ENCODE results near the gene CH25H.
"Not testable (repeated sequence)": the region's sequence is repeated elsewhere in the genome, so short reads cannot be mapped to it uniquely, and the experiment has no call there.

Gene CH25H, protein sequence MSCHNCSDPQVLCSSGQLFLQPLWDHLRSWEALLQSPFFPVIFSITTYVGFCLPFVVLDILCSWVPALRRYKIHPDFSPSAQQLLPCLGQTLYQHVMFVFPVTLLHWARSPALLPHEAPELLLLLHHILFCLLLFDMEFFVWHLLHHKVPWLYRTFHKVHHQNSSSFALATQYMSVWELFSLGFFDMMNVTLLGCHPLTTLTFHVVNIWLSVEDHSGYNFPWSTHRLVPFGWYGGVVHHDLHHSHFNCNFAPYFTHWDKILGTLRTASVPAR

DNA sequence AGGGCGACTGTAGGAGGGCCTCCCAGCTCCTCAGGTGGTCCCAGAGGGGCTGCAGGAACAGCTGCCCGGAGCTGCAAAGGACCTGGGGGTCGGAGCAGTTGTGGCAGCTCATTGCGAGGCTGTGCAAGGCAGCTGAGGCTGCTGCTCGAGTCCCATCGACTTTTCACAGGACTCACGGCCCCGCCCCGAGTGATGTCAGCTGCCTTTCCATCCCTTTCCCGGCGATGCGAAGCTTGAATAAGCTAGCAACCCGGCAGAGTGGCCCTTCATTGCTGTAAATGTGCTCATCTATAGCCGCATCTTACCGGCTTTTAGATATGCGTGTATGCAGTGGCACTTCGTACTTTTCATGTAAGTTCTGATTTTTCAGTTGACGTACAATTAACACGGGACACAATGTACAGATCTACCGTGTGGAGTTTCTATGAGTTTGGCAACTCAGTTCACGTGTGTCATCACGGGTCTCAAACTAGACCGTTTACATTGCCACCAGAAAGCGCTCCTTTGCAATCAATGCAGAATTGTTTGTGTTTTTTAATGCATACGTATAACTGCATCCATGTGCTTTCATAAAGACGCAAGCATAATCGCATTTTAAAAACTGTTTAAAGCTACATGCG is at the start of gene CH25H:
Gene CH25H (minus strand): TSS at position 137 of the 620 bp plus-strand sequence. CDS start 25 bp downstream, at position 112.
- DNase-seq (ENCODE audit: low spot score): peak; percentile 74

DNA sequence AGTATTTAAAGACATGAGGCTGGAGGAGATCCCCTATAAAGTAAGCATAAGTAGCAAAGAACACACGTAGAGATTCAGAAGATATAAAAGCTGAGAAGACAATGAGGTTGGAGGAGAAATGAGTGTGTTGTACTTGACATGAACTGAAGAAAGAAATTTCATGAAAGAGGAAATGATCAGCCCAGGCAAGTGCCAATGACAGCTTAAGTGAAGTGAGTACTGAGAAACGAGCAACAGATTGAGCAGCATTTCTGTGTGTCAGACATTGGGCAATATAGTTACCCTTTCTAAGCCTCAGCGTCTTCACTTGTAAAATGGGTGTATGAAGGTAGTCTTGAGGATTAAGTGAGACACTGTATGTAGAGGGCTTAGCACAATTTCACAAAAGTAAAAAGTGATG is 49.2 kb upstream of the CH25H start:
- no peak for DNase-seq (ENCODE audit: low spot score)

DNA sequence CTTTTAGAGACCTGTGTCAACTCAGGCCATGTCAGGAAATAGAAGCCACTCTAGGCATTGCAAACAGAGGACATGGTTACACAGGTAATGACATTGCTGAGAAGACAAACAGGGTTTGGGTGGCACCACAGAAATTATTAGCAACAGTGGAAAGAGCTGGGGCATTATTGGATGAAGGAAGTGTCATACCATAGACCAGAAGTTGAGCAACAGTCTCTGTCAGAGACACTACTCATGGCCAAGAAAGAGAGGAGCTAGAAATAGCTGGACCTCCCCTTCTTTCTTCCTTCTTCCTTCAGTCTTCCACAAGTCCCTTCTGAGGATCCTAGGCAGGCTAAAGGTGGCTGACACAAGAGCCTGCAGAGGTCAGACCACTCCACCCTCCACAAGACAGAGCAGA is 48.7 kb upstream of the CH25H start:
- DNase-seq (ENCODE audit: low spot score): no peak

DNA sequence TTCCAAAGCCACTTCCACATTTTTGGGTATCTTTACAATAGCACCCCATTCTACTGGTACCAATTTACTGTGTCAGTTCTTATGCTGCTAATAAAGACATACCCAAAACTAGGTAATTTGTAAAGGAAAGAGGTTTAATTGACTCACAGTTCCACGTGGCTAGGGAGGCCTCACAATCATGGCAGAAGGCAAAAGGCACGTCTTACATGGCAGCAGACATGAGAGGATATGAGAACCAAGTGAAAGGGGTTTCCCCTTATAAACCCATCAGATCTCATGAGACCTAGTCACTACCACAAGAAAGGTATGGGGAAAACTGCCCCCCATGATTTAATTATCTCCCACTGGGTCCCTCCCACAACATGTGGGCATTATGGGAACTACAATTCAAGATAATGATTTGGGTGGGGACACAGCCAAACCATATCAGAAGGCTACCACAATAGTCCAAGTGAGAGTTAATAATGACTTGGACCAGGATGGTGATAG is 48.0 kb upstream of the CH25H start:
- DNase-seq (ENCODE audit: low spot score): not testable (repeated sequence)

DNA sequence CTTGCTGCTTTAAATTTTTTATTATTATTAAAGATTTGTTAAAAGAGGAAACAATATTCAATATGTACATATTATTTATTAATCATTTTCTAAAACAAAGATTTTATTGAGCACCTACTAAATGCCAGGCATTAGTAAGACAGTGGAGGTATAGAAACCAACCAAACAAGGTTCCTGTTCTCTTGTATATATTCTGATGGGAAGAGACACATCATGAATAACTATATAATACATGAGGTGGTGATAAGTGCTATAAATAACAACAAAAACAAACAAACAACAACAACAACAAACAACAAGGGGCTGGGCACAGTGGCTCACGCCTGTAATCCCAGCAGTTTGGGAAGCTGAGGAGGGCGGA is 45.1 kb upstream of the CH25H start:
- no peak for DNase-seq (ENCODE audit: low spot score)

DNA sequence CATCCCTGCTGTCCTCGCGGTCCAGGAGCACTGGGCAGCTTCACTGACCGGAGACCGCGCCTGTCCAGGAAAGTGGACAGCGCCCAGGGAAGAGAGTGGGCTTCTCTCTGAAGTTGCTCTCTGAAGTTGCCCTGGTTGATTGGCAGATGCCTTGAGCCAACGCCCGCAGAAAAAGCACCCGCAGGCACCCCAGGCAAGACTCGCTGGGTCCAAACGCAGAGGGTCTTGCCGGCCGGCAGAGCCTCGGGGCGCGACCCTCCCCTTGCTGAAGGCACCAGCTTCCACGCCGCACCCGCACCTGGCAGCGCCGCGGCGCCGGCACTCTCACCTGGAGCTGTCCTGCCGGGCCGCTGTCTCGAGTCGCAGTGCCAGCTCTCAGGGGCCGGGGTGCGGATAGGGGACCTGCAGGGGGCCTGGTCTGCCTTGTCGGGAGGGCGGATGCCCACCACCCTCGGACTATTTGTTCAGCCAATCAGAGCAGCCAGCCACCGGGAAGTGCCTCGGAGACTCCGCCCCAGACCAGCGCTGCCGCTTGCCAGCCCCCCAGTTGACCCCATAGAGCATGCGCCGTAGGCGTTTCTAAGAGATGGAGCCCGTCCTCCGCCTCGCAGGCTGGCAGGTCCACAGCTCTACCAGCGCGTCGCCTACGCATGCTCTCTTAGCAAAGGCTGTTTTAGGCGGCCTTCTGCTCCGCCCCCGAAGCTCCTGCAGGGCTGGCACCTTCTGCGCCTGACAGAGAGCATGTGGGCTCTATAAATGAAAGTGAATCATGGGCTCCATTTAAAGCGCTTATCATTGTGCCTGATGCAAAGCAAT is 44.5 kb upstream of the CH25H start, which contains the start of gene LIPA:
Gene LIPA (minus strand): TSS at position 367 of the 816 bp plus-strand sequence. CDS start 4,127 bp downstream, outside the sequence.
- DNase-seq (ENCODE audit: low spot score): peak; percentile 98

DNA sequence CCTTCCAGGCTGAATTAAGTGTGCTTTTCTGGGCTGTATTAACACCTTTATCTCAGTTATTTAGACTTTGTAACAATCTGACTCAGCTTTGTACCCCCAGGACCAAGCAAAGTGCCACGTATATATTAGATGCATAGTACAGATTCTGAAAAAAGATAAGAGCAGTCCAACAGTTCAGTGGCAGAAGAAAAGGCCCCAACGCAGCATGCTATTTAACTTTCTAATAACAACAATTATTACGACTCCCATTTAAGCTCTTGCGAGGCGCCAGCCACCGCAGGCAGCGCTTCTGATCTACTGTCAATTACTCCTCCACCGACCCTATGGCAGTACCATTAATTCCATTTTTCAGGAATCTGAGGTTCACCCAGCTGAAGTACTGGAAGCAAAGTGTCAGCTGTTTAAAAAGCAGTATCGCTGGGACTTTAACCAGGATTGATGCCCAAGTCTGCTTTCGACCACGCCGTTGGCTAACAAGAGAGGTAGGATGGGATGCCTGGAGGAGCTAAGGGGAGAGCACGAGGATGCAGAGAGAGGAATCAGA is 43.8 kb upstream of the CH25H start:
- DNase-seq (ENCODE audit: low spot score): no peak

DNA sequence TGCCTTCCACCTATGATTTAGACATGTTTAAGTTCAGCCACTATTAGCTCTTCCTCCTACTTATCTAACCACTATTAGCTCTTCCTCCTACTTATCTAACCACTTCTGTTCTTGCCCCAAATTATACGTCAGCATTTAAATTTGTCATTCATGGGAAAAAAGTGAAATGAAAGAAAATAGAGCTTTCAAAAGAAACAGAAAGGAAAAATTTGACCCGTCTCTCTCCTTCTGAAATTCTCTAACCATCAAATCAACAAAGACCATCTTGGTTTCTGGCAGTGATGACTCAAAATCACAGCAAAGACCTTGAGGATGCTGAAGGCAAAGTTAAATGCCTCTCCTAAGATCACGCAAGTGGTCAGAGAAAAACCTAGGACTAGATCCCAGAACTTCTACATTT is 41.9 kb upstream of the CH25H start:
- no peak for DNase-seq (ENCODE audit: low spot score)

DNA sequence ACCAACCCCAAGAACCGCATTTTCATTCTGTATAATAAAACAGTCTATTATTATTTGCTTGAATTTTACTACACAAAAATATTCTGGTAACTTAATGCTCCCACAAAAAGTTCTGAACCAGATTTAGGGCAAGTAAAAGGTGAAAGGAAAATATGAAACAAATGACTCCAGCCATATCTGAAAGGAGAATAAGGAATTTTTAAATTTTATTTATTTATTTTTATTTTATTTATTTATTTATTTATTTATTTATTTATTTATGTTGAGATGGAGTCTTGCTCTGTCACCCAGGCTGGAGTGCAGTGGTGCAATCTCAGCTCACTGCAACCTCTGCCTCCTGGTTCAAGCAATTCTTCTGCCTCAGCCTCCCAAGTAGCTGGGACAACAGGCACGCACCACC is 40.5 kb upstream of the CH25H start:
- not testable (repeated sequence) for DNase-seq (ENCODE audit: low spot score)

DNA sequence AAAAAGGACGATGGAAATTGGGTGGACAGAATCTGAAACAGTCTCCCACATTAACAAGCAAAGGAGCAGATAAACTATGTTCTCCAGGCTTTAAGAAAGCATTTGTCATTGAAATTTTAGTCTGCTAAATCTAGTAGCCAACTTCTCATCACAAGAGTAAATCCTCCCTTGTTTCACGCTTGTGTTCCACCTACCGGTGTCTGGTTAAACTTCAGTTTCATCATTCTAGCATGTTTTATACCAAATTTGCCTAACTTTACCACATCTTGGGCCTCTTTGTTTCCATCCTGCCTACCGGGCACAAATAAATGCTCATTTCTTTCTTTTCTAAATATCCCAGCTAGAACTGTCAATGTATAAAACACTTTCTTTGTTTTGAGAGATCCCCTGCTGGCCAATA is 38.7 kb upstream of the CH25H start:
- no peak for DNase-seq (ENCODE audit: low spot score)

DNA sequence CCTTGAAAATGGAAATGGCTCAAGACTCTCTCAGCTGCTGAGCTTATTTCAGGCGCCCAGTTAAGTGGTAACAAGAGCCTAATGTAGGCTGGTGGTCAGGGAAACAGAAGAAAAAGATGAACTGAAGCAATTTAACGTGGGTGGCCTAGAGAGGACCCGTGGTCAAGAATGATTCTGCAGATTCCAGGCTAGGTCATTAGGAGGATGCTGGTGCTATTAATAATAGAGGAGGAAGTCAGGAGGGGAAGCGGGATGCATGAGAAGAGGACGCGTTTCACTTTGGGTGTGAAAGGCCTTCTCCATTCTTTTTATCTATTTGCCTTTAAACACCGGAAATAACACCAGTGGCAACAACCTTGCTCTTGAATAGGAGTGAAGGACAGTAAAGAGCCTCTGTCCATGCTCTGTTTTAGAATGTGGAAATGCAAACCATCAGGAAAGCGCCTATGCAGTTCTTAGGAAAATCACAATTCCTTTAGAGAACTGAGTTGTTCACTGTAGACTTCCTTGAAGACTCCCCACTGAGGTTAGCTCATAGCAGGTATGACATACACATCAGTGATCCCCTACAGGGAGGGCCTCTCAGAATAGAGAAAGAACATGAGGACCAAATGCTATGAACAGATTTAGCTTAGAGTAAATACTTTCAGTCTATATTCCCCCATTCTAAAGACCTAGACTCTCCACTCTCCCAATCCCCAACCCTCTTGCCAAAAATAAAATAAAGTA is 35.9 kb upstream of the CH25H start:
- no peak for DNase-seq (ENCODE audit: low spot score)

DNA sequence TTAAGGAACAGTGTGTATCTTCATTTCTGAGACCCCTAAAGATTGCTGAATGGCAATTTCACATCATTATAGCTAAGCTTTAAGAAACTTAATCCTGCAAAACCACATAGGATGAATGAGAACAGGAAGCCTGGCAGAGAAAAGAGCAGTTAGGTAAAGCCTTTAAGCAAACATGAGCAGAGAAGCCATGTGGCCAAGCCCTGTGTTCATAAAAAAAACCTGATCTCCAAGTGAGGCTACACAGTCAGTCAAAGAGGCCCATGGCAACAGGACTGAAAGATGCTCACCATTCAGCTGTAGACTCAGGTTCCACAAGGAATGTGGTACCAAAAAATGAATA is 35.2 kb upstream of the CH25H start:
- DNase-seq (ENCODE audit: low spot score): no peak

DNA sequence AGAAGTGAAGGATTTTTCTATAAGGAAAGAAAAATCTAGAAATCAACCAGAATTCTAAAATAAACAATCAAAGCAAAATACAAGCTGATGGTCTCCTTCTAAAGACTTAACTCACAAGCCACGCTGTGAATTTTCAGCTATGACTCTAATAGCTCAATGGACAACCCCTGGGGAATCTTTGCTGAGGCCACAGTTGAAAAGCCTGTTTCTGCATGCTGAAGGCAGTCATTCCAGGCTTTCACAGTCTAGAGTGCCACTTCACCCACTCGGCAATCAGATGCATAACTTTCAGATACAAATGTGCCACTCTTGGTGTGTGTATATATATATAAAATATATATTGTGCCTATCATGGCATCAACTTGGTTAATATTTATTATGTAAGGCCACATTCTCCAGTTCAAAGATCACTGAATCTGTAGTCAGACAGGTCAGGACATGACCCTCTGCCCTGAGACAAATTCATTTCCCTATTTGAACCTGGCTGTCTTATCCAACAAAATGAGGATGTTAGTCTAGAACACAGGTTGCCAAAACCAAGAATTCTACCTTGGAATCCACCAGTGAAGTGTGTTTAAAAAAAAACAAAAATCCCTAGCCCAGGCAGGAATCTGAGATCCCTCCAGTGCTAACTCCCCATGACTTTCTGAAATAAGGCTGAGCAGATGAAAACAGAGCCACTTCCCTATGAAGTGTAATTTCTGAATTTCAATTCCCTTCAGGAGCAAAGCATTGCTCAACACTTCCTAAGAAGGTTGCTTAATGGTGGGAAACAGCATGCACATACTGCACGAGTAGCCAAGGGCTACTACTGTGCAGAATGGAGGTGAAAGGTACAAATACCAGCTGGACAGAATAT is 34.6 kb upstream of the CH25H start:
- DNase-seq (ENCODE audit: low spot score): no peak

DNA sequence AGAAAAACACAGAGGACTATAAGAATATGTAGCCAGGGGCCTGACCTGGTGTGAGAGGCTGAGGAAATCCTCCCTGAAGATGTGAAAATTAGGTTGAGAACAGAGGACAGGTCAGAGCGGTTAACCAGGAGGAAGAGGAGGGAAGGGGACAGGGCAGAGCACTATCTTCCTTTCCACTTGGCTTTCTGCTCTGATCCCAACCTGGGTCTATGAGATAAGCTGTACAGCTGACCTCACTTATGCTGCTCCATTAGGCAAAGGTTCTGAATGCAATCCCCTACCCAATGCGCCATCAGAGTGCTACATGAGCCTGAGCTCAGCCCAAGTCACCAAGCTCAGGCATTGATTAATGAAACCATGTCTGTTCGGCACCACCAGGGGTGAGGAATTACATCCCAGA is 33.9 kb upstream of the CH25H start:
- DNase-seq (ENCODE audit: low spot score): no peak

DNA sequence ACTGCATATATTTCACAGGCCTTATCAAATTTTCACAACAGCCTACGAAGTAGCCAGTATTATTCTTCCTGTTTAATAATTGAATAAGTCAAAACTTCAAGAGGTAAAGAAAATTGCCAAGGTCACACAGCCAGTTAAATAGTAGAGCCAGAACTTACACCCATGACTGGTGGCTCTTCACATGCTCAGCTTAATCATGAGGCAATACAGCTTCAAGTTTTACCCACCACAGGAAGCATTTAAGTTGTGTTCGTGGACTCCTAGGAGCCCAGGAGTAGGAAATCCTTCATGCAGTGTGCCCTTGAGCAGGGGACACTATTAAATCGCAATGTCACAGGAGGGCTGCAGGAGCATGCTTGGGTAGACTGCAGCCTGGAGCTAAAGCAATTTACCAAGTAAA is 33.4 kb upstream of the CH25H start:
- no peak for DNase-seq (ENCODE audit: low spot score)

DNA sequence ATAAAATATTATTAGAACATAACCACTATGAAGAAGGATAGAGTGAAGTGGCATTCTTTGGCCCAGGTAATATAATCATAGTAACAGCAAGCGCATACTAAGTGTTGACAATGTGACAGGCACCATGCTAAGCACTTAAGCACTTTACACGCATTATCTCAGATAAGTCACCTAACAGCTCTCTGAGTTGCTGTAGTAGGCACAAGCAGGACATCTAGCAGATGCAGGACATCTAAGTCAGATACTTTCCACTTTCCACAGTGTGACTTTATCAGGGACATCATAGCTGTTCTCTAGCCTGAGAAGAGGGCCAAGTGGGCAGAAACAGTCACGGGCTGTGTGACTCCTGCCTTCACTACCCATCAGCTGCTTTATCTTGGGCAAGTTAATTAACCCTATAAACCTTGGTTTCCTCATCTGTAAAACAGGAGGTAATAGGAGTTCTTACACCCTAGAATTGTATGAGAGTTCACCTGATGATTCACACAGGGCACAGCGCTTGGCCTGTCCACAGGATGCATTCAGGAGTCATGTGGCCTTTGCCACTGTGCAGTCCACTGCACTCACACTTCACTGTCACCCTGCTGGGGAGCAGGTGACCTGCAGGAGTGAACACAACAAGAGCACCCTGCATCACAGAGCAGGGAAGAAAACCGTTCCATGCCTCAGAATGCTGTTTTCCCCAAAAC is 32.0 kb upstream of the CH25H start:
- no peak for DNase-seq (ENCODE audit: low spot score)

DNA sequence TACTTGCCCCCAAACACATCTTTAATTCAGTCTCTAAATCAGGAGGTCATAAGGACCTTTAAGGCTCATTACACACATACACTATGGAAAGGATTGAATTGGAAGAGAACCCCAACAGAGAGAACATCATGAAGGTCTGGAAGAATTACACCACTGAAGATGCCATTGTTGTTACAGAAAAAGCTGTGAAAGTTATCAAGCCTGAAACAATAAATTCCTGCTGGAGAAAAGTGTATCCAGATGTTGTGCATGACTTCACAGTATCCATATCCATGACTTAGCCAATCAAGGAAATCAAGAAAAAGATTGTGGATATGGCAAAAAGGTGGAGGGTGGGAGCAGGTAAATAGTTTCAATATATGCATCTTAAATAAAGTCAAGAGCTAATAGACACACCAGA is 30.7 kb upstream of the CH25H start:
- DNase-seq (ENCODE audit: low spot score): no peak

DNA sequence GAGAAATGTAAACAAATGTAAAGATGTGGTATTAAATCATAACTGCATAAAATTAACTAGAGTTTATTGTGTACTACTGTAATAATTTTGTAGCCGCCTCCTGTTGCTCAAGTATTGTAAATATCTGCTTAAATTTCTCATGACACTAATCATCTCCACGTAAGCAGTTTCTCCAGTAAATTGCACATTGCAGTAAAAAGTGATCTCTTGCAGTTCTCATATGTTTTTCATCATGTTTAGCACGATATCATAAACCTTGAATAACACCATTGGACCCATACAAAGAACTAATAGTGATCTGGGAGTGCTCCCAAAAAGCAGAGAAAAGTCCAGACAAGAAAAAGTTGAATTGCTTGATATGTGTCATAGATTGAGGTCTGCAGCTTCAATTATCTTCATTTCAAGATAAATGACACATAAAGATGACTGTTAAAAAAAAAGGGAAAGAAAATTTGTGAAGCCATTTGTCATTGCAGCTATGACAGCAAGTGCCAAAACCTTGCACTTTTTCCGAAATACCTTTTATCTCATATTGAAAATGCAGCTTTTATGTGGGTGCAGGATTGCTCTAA is 29.2 kb upstream of the CH25H start:
- DNase-seq (ENCODE audit: low spot score): no peak

DNA sequence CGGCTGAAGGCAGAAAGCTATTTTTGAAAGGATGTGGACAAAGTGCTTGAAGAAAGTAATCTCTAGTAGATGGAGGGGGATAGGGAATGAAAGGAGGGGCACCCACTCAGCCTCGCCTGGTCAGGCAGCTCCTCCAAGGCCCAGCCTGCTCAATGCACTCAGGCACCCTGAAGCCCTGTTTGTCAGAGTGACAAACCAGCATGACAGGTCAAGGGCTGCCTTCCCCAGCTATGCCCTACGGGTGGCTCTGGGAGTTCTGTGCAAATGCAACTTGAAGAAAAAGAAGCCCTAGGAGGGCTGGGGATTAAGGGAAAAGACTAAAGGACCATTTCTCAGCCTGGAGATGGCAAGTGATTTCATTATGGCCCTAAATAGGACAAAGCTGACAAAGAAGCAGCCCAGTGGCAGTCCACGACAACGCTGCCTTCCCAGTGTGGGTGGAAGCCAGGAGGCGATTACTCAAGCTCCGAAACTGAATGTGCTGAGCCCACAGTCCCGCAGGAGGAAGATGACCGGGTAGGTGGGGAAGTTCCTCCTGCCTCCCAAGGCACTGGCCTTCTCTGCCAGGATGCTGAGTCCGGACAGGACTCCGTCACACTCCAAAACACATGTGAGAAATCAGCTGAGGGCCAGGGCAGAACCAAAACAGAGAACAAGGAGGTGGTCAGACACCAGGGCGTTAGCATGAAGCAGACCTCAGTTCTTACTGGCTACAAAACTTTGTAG is 28.1 kb upstream of the CH25H start:
- DNase-seq (ENCODE audit: low spot score): peak; percentile 66
